ENCODE data around the gene MARCHF10. TPM values are rescaled to one million over a fixed set of nuclear protein-coding genes. Genes with fewer than 3 reads are reported as not detected.
A peak's percentile ranks its signal among the peaks of the same experiment; 100 is the strongest.

The MARCHF10 gene
- total and polyA plus RNA-seq, 9 of the 15 experiments (the other 6 are each of a cell fraction or from before 2014, with no cell fraction given), result not detected

DNA sequence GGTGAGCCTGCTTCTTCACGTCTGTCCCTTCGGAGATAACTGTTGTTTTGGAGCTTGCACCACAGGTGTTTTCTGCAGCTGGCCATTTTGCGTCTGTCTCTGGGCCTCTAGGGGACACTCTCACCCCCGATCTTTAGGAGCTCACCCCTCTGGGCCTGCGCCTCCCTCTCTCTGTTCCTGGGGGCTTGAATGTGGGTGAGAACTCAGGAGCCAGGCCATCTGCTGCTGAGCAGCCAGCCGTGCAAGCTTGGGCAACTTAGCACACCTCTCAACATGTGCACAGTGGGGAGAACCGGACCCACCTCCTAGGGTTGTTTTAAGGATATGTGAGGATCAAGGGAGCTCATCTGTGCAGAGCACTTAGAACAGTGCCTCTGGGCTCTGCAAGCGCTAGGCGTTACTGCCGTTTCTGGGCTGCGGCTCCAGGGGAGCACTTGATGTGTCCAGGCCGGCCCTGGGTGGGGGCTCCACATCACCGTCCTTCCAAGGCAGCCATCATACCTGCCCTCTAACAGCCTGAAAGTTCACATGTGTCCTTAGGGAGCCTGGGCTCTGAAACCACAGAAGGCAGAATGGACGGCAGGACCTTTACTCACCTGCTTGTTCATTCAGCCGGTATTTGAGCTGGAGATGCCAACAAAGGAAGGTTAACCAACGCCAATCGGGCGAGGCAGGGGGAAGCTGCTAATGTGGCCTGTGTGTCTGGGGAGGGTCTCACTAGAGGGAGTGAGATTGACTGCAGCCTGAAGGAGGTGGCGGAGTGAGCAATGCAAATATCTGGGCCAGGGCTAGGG lies 114.3 kb downstream of the MARCHF10 start (continued):
- TF ChIP-seq MEF2D (tag; conservative IDR thresholded peaks at IDR 0.05; ENCODE audit: low read depth), result no peak
- TF ChIP-seq RAD21 (CRISPR knock-in tag; conservative IDR thresholded peaks at IDR 0.05 in 1 of 2, IDR thresholded peaks at IDR 0.05 in 1 of 2), result no peak
- TF ChIP-seq ZNF444 (CRISPR knock-in tag; IDR thresholded peaks at IDR 0.05), result no peak
- no peak for TF ChIP-seq ZNF239 (CRISPR knock-in tag; IDR thresholded peaks at IDR 0.05)
- peak; percentile 50; the same call in 1 of the 2 replicates for TF ChIP-seq TCF3 (CRISPR knock-in tag; IDR thresholded peaks at IDR 0.05)
- TF ChIP-seq, protein P1, sequence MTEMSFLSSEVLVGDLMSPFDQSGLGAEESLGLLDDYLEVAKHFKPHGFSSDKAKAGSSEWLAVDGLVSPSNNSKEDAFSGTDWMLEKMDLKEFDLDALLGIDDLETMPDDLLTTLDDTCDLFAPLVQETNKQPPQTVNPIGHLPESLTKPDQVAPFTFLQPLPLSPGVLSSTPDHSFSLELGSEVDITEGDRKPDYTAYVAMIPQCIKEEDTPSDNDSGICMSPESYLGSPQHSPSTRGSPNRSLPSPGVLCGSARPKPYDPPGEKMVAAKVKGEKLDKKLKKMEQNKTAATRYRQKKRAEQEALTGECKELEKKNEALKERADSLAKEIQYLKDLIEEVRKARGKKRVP (CRISPR knock-in tag; IDR thresholded peaks at IDR 0.05), result no peak
- TF ChIP-seq FOXM1 (IDR thresholded peaks at IDR 0.05; ENCODE audit: low read depth), result no peak
- TF ChIP-seq FOXM1 (CRISPR knock-in tag; IDR thresholded peaks at IDR 0.05; ENCODE audit: low read depth), result no peak

Data from K562 (cell line).